ENCODE measurements around the gene ZNF710. TPM values are rescaled to one million over a fixed set of nuclear protein-coding genes. Genes with fewer than 3 reads are reported as not detected.
A peak's percentile ranks its signal among the peaks of the same experiment; 100 is the strongest.

The ZNF710 gene
- total RNA-seq, 4 donors from 2014 or later: 9.0 to 15.6 (median 11.2) TPM

DNA sequence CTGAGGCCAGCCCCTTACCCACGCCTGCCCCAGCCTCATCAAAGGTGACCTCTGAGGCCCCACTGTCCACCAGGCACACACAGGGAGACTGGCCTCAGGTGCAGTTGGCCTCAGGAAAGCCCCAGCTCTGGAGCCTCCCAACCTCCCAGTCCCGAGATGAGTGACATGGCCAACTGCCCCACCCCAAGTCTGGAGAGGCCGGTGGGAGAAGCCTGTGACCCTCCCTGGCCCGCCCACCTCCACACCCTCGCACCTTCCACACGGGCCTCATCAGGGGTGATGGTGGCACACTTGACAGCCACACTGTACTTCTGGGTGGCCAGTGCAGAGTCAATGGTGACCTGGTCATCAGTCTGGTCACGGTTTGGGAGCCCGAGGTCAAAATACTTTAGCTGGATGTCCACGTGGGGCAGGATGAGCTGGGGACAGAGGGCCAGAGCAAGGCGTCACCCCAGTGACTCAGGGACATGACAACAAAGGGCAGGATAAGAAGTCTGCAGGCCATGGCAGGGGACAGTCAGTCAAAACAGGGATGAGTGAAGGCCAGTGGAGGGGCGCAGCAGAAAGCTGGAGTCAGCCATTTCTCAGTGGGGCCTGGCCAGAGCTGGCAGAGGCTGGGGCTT lies 89.2 kb downstream of the ZNF710 start:
- peaks cover 2 to 56% (median 2%) of the 10 kb centered on the region in 3 donors for H3K36me3 ChIP-seq
- H3K9me3 ChIP-seq: no peaks in the 10 kb centered on the region
- H3K27ac ChIP-seq: no peak overlapping the region
- TF ChIP-seq EP300 (IDR thresholded peaks at IDR 0.05) (no peak), POLR2A (IDR thresholded peaks at IDR 0.05) (no peak)
- TF ChIP-seq, protein P1, sequence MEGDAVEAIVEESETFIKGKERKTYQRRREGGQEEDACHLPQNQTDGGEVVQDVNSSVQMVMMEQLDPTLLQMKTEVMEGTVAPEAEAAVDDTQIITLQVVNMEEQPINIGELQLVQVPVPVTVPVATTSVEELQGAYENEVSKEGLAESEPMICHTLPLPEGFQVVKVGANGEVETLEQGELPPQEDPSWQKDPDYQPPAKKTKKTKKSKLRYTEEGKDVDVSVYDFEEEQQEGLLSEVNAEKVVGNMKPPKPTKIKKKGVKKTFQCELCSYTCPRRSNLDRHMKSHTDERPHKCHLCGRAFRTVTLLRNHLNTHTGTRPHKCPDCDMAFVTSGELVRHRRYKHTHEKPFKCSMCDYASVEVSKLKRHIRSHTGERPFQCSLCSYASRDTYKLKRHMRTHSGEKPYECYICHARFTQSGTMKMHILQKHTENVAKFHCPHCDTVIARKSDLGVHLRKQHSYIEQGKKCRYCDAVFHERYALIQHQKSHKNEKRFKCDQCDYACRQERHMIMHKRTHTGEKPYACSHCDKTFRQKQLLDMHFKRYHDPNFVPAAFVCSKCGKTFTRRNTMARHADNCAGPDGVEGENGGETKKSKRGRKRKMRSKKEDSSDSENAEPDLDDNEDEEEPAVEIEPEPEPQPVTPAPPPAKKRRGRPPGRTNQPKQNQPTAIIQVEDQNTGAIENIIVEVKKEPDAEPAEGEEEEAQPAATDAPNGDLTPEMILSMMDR (IDR thresholded peaks at IDR 0.05): no peak
- H3K4me3 ChIP-seq: no peak overlapping the region
- peaks cover 0 to 3% (median 0%) of the 10 kb centered on the region in 4 donors for H3K4me1 ChIP-seq
- 81 to 88% methylated on average over 10 to 11 of the region's 11 CpGs for whole genome bisulfite sequencing, 2 donors
- DNase-seq (ENCODE audit: low spot score in 2 of 2): no peak
- no peaks in the 10 kb centered on the region for H3K27me3 ChIP-seq

DNA sequence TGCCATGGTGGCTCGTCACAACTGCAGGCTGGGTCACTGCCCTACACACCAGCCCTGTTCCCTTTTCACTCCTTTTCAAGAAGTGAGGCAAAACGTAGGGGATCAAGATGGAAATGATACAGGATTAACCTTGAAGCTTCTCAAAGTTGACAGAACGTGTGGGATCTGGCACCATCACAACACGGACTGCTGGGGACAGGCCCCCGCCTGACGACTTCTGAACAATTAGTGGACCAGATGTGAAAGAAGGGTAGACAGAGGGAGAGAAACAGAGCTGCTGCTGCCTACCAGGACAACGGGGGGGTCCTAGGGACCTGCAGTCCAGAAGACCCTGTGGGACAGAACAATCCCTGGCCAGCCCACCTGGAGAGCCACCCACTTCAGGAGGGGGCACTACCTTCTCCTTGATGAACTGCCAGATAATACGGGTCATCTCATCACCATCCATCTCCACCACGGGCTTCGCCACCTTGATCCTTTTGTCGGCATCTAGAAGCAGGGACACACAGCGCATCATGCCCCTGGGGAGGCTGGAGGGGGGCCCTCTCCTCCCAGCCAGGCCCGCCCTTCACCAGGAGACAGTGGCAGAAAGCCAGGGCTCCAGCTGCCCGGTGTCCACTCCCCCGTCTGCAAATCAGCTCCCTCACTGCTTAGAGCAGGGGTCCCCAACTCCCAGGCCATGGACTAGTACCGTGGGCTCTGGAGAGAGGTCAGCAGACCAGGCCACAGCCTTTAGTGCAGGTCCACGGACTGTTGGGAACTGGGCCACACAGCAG lies 90.2 kb downstream of the ZNF710 start:
- H3K27me3 ChIP-seq: no peaks in the 10 kb centered on the region
- H3K27ac ChIP-seq: no peak overlapping the region
- TF ChIP-seq EP300 (IDR thresholded peaks at IDR 0.05) (no peak), POLR2A (IDR thresholded peaks at IDR 0.05) (no peak)
- TF ChIP-seq, protein P1 (IDR thresholded peaks at IDR 0.05): no peak
- no peak for DNase-seq (ENCODE audit: low spot score in 2 of 2)
- no peak overlapping the region for H3K4me3 ChIP-seq
- WGBS, 2 donors: 85 to 89% methylated on average over 11 to 17 of the region's 17 CpGs
- peaks cover 0 to 10% (median 2%) of the 10 kb centered on the region in 4 donors for H3K4me1 ChIP-seq
- no peaks in the 10 kb centered on the region for H3K9me3 ChIP-seq
- peaks cover 0 to 46% (median 2%) of the 10 kb centered on the region in 3 donors for H3K36me3 ChIP-seq

DNA sequence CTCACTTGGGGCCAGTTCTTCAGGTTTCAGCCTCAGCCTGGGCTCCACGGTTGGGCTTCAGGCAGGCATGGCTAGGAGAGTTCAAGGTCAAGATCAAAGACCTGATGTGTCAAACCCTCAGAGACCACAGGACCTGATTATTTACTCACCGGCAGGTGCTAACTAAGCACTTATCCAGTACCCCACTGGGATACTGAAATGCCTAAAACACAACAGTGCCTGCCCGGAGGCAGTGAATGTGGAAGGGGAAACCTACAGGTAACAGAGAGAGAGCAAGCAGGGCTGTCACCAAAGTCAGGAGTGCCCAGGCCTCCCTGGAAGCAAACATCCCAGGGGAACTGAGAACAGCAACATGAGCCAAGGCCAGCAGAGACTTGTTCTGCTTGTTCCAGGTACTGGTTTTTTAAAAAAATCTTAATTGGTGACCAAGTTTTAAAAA lies 94.4 kb downstream of the ZNF710 start:
- peaks cover 0 to 5% (median 0%) of the 10 kb centered on the region in 3 donors for H3K36me3 ChIP-seq
- peaks cover 0 to 36% (median 22%) of the 10 kb centered on the region in 4 donors for H3K4me1 ChIP-seq
- no peak overlapping the region for H3K4me3 ChIP-seq
- H3K27me3 ChIP-seq: no peaks in the 10 kb centered on the region
- 56 to 68% methylated on average over 3 of the region's 3 CpGs for WGBS, 2 donors
- no peaks in the 10 kb centered on the region for H3K9me3 ChIP-seq
- TF ChIP-seq POLR2A (IDR thresholded peaks at IDR 0.05): no peak
- TF ChIP-seq, protein P1 (IDR thresholded peaks at IDR 0.05): no peak
- TF ChIP-seq EP300 (IDR thresholded peaks at IDR 0.05): no peak
- no peak overlapping the region for H3K27ac ChIP-seq
- DNase-seq (ENCODE audit: low spot score in 2 of 2): no peak

DNA sequence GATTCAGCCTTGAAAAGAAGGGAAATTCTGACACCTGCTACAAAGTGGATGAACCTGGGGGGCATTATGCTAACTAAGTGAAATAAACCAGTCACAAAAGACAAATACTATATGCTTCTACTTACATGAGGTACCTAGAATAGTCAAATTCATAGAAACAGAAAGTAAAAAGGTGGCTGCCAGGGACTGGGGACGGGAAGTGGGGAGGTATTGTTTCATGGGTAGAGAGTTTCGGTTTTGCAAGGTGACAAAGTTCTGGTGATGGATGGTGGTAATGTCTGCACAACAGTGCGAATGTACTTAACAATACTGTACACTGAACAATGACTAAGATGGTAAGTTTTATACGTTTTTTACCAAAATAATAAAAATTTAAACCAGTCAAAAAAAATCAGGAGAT lies 96.4 kb downstream of the ZNF710 start:
- peak overlapping the region in 3 of 4 donors; percentile 9 to 75 (median 72) for H3K27ac ChIP-seq
- H3K4me1 ChIP-seq: peaks cover 0 to 45% (median 31%) of the 10 kb centered on the region in 4 donors
- no peak for DNase-seq (ENCODE audit: low spot score in 2 of 2)
- H3K27me3 ChIP-seq: no peaks in the 10 kb centered on the region
- no peaks in the 10 kb centered on the region for H3K36me3 ChIP-seq
- H3K9me3 ChIP-seq: no peaks in the 10 kb centered on the region
- WGBS, 2 donors: 57 to 76% methylated on average over 4 of the region's 4 CpGs
- no peak overlapping the region for H3K4me3 ChIP-seq
- TF ChIP-seq POLR2A (IDR thresholded peaks at IDR 0.05) (no peak), EP300 (IDR thresholded peaks at IDR 0.05) (no peak)
- TF ChIP-seq, protein P1 (IDR thresholded peaks at IDR 0.05): no peak
